ENCODE results near the gene RELN. TPM values are rescaled to one million over a fixed set of nuclear protein-coding genes. Genes with fewer than 3 reads are reported as not detected.

RELN gene
- total and polyA plus RNA-seq, 10 of the 15 experiments (the other 5 are each of a cell fraction or from before 2014, with no cell fraction given): 0.11 to 0.21 TPM; not detected in 8

- H3K9ac ChIP-seq (ENCODE audit: control insufficient read depth, insufficient read depth, low read length): no peak overlapping the region
- H3K79me2 ChIP-seq (ENCODE audit: control insufficient read depth, insufficient read depth, low read length): no peaks in the 10 kb centered on the region
- CTCF ChIA-PET: interaction anchor here (1.9 kb wide), 1 partner anchor 10 kb away, joined by 7 read pairs; no protein-coding TSS in a partner anchor
- no peaks in the 10 kb centered on the region for H3K9me3 ChIP-seq (replicated peaks; ENCODE audit: control insufficient read depth, insufficient read depth, low read length)
- no peaks in the 10 kb centered on the region for H3K4me1 ChIP-seq (ENCODE audit: control insufficient read depth, insufficient read depth, low read length)
- H4K20me1 ChIP-seq (ENCODE audit: control insufficient read depth, insufficient read depth): no peaks in the 10 kb centered on the region
- H3K27me3 ChIP-seq (replicated peaks in 1 of 2; ENCODE audit: control insufficient read depth in 2 of 2, insufficient read depth in 2 of 2, low read length in 1 of 2): no peaks in the 10 kb centered on the region
- no peak for TF ChIP-seq SUZ12 (IDR thresholded peaks at IDR 0.05; ENCODE audit: unreplicated experiment)
- TF ChIP-seq PBX3 (IDR thresholded peaks at IDR 0.05; ENCODE audit: insufficient replicate concordance, low read depth, low read length): no peak
- TF ChIP-seq, protein P1, sequence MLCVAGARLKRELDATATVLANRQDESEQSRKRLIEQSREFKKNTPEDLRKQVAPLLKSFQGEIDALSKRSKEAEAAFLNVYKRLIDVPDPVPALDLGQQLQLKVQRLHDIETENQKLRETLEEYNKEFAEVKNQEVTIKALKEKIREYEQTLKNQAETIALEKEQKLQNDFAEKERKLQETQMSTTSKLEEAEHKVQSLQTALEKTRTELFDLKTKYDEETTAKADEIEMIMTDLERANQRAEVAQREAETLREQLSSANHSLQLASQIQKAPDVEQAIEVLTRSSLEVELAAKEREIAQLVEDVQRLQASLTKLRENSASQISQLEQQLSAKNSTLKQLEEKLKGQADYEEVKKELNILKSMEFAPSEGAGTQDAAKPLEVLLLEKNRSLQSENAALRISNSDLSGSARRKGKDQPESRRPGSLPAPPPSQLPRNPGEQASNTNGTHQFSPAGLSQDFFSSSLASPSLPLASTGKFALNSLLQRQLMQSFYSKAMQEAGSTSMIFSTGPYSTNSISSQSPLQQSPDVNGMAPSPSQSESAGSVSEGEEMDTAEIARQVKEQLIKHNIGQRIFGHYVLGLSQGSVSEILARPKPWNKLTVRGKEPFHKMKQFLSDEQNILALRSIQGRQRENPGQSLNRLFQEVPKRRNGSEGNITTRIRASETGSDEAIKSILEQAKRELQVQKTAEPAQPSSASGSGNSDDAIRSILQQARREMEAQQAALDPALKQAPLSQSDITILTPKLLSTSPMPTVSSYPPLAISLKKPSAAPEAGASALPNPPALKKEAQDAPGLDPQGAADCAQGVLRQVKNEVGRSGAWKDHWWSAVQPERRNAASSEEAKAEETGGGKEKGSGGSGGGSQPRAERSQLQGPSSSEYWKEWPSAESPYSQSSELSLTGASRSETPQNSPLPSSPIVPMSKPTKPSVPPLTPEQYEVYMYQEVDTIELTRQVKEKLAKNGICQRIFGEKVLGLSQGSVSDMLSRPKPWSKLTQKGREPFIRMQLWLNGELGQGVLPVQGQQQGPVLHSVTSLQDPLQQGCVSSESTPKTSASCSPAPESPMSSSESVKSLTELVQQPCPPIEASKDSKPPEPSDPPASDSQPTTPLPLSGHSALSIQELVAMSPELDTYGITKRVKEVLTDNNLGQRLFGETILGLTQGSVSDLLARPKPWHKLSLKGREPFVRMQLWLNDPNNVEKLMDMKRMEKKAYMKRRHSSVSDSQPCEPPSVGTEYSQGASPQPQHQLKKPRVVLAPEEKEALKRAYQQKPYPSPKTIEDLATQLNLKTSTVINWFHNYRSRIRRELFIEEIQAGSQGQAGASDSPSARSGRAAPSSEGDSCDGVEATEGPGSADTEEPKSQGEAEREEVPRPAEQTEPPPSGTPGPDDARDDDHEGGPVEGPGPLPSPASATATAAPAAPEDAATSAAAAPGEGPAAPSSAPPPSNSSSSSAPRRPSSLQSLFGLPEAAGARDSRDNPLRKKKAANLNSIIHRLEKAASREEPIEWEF (IDR thresholded peaks at IDR 0.05; ENCODE audit: insufficient replicate concordance, low read depth, low read length): no peak
- TF ChIP-seq HCFC1 (IDR thresholded peaks at IDR 0.05; ENCODE audit: low read length): no peak
- no peak for TF ChIP-seq JUNB (IDR thresholded peaks at IDR 0.05)
- no peak for TF ChIP-seq NFYA (IDR thresholded peaks at IDR 0.05; ENCODE audit: borderline replicate concordance, low read depth, low read length)
- no peak for TF ChIP-seq NR2C2 (IDR thresholded peaks at IDR 0.05; ENCODE audit: borderline replicate concordance, control insufficient read depth, insufficient read length, low read depth)
- no peak for TF ChIP-seq ZBED1 (IDR thresholded peaks at IDR 0.05; ENCODE audit: borderline replicate concordance)
- TF ChIP-seq IKZF1 (conservative IDR thresholded peaks at IDR 0.05): no peak
- no peak for TF ChIP-seq CREM (IDR thresholded peaks at IDR 0.05; ENCODE audit: low read depth)
- no peak for TF ChIP-seq RB1 (IDR thresholded peaks at IDR 0.05; ENCODE audit: borderline replicate concordance)
- no peak for TF ChIP-seq FOXM1 (IDR thresholded peaks at IDR 0.05; ENCODE audit: low read depth, low read length)
- no peak for TF ChIP-seq E2F4 (IDR thresholded peaks at IDR 0.05; ENCODE audit: low read depth, low read length)
- TF ChIP-seq ZBTB40 (IDR thresholded peaks at IDR 0.05; ENCODE audit: borderline replicate concordance): no peak
- POLR2A ChIA-PET: no interaction called here
- WGBS (ENCODE audit: insufficient coverage, insufficient replicate concordance, low lambda C conversion rate, missing lambda C conversion rate): 7% methylated on average over 1 of the region's 1 CpG
- no peak overlapping the region for H3K4me3 ChIP-seq
- no peak overlapping the region for H3K27ac ChIP-seq (ENCODE audit: control insufficient read depth, insufficient read depth)
- intact Hi-C loops (cut with micrococcal nuclease; ENCODE audit: unreplicated experiment) (no loop called here), in situ Hi-C loops (cut with MboI) (no loop called here)
- no peaks in the 10 kb centered on the region for H3K36me3 ChIP-seq (ENCODE audit: control insufficient read depth in 2 of 2, insufficient read depth in 2 of 2, low read length in 1 of 2)
- H2AFZ ChIP-seq (ENCODE audit: control insufficient read depth, low read depth, low read length): no peak overlapping the region
- no peak for FAIRE-seq
- SMC1A ChIA-PET (ENCODE audit: uncharacterized antibody, unreplicated experiment): no interaction called here
- DNase-seq (ENCODE audit: low read depth, low spot score): no peak
- no TSS peak for BruUV-seq (replicated peaks)
- RAD21 ChIA-PET (ENCODE audit: unreplicated experiment): no interaction called here
- ATAC-seq: no peak
- no peak overlapping the region for H3K4me2 ChIP-seq (ENCODE audit: control insufficient read depth, insufficient read depth)
Measured at GRCh38 chr7:104034679-104035078, 45.2 kb upstream of the RELN start.

Data from GM12878 (cell line).